ENCODE results near the gene SLC22A12.

SLC22A12 gene

GRCh38 chr11:64629103-64629502, 38.1 kb downstream of the SLC22A12 start:
- no peak for DNase-seq

- no peak for DNase-seq
Observed at GRCh38 chr11:64629796-64630562, 39.0 kb downstream of the SLC22A12 start.

GRCh38 chr11:64631675-64632074, 40.7 kb downstream of the SLC22A12 start:
- DNase-seq, result no peak

- DNase-seq, result no peak
Observed at GRCh38 chr11:64632237-64632636, 41.2 kb downstream of the SLC22A12 start.

- no peak for DNase-seq
Observed at GRCh38 chr11:64632654-64633053, 41.6 kb downstream of the SLC22A12 start.

- DNase-seq, result no peak
Observed at GRCh38 chr11:64633555-64634159, 42.6 kb downstream of the SLC22A12 start.

GRCh38 chr11:64637334-64638017, 46.5 kb downstream of the SLC22A12 start:
- DNase-seq, result no peak

- DNase-seq, result no peak
Observed at GRCh38 chr11:64638018-64638665, 47.1 kb downstream of the SLC22A12 start.

GRCh38 chr11:64638829-64639228, 47.8 kb downstream of the SLC22A12 start:
- no peak for DNase-seq

GRCh38 chr11:64639885-64640284, 48.9 kb downstream of the SLC22A12 start:
- DNase-seq, result no peak

- DNase-seq, result no peak
Observed at GRCh38 chr11:64641596-64642417, 50.8 kb downstream of the SLC22A12 start.

GRCh38 chr11:64642418-64642735, 51.4 kb downstream of the SLC22A12 start:
- DNase-seq, result no peak

- no peak for DNase-seq
Observed at GRCh38 chr11:64642871-64643255, 51.8 kb downstream of the SLC22A12 start.

GRCh38 chr11:64643256-64643881, 52.3 kb downstream of the SLC22A12 start:
- no peak for DNase-seq

- DNase-seq, result no peak
Observed at GRCh38 chr11:64643920-64644646, 53.1 kb downstream of the SLC22A12 start.

GRCh38 chr11:64644647-64645275, 53.7 kb downstream of the SLC22A12 start:
- DNase-seq, result no peak

- DNase-seq, result no peak
Observed at GRCh38 chr11:64647019-64647779, 56.2 kb downstream of the SLC22A12 start.

- no peak for DNase-seq
Observed at GRCh38 chr11:64648551-64648950, 57.5 kb downstream of the SLC22A12 start.

- DNase-seq, result no peak
Observed at GRCh38 chr11:64649291-64649697, 58.3 kb downstream of the SLC22A12 start.

GRCh38 chr11:64650923-64651523, 60.0 kb downstream of the SLC22A12 start:
- DNase-seq, result no peak

Data from T1000 (cell line).